Activated T-helper 1 cell treated with anti-CD3 and anti-CD28 coated beads, Interleukin-2, amount 50 U/mL, for 16 hours (primary cell): ENCODE results near the gene FPR2.
"Not testable (repeated sequence)": the region's sequence is repeated elsewhere in the genome, so short reads cannot be mapped to it uniquely, and the experiment has no call there.

Experiments used
- DNase-seq, 2 donors: peaks; one replicate each; pipeline ENCODE4 v3.0.0-alpha.2; 2020; ENCODE audit warnings: low read depth in 1 of 2, low spot score in 1 of 2

The FPR2 gene

GRCh38 chr19:51739466-51740213 is 21.3 kb upstream of the FPR2 start:
- DNase-seq, result no peak

DNA sequence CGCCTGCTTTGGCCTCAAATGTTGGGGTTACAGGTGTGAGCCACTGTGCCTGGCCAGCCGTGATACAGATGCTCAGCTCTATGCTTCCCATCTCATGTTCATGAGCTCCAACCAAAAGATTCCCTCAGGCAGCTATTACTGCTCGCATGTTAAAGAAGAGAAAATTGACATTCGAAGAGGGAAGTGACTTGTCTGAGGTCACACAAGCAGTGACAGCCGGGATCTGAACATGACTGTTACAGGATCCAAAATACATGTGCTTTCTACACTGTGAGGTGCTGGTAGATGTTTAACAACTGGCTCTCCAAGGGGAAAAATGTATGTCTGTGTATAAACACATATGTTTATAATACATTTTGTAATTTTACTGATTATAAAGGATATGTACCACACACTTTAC is 20.6 kb upstream of the FPR2 start:
- no peak for DNase-seq

DNA sequence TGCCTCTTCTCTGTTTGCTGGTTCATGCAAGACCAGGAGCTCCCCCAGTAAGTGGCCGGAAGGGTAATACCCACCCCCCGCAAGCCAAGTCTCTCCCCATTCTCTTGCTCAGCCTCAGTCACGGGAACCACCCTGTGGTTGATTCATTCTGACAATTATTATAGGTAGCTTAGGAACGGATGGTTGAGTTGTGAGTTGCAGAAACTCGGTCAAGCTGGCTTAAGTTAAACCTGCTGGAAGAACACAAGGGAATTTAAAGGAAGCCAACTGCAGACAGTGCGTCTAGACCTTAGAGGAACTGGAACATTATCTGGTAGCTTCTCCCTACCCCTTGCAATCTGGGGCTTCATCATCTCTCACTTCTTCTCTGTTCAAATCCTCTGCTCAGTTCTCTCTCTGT is 18.2 kb upstream of the FPR2 start:
- DNase-seq, result no peak

GRCh38 chr19:51743405-51743804 is 17.6 kb upstream of the FPR2 start:
- DNase-seq, result no peak

DNA sequence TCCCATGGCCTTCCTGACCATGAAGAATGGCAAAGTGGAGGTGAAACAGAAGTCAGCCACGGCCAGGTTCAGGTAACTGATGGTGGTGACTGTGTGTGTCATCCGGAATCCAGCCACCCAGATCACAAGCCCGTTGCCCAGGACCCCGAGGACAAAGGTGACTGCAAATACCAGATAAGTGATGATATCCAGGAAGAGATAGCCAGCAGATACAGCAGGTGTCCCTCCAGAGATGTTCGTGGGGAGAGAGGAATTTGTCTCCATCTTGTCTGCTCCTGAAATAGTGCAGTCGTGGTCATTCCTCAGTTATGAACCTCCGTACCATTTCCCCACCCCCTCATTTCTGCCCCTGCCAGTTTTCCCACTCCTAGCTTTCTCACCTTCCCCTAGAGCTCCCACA is 14.2 kb upstream of the FPR2 start:
- DNase-seq, result no peak

GRCh38 chr19:51749979-51750378 is 11.0 kb upstream of the FPR2 start:
- no peak for DNase-seq

- DNase-seq, result no peak
Observed at GRCh38 chr19:51750400-51751094, 10.4 kb upstream of the FPR2 start.

- DNase-seq, result no peak
Observed at GRCh38 chr19:51751655-51752054, 9.3 kb upstream of the FPR2 start, which contains the start of gene FPR1. FPR1 (minus strand) TSS chr19:51751878; CDS start chr19:51746994, 4,884 bp downstream.

DNA sequence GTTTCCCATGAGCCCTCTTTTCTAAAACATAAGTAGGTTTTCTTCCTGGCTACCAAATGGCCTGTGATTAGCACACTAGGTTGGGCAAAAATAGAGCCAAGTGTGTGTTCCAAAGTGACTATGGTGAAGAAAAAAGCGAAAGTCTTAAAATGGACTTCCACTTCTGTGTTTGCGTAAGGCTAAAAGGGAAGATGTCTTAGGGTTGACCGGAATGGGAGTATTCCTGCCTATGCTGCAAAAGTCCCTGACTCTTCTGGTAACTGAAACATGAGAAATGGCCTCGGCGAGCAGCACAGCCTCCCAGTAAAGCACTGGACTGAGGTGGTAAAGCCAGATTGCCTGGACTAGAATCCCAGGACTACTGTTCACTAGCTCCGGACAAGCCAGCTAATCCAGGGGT is 6.9 kb upstream of the FPR2 start:
- DNase-seq, result no peak

DNA sequence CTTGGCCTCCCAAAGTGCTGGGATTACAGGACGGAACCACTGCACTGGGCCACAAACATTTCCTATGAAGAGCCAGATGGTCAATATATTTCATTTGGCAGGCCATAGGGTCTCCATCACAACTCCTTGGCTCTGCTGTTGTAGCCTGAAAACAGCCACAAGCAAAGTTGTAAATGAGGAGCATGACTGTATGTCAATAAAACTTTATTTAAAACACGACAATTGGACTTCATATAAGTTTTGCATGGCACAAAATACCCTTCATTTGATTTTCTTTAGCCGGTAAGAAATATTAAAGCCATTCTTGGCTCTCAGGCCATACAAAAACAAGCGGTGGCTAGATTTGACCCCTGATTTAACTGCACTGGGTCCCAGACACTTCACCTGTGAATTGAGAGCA is 6.2 kb upstream of the FPR2 start:
- DNase-seq, result no peak

DNA sequence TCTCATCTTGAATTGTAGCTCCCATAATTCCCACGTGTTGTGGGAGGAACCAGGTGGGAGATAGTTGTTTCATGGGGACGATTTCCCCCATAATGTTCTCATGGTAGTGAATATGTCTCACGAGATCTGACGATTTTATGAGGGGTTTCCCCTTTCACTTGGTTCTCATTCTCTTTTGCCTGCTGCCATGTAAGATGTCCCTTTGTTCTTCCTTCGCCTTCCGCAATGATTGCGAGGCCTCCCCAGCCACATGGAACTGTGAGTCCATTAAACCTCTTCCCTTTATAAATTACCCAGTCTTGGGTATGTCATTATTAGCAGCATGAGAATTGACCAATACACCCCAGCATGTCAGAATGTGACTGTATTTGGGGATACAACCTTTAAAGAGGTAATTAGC is 5.4 kb upstream of the FPR2 start:
- no peak for DNase-seq

DNA sequence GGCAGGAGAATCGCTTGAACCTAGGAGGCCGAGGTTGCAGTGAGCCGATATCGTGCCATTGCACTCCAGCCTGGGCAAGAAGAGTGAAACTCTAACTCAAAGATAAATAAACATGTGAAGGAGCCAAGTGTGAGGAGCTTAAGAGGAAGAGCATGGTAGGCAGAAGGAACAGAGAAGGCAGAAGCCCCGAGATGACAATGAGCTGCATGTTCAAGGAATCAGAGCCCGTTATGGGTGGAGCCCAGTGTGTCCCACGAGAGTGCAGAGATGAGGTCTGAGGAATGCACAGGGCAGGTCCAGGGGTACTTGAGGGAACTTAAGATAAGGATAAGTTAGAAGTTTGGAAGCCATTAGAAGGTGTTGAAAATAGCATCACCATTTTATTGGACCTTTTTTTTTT is 716 bp downstream of the FPR2 start:
- no peak for DNase-seq

- no peak for DNase-seq
Observed at GRCh38 chr19:51765086-51765485, 4.1 kb downstream of the FPR2 start.

DNA sequence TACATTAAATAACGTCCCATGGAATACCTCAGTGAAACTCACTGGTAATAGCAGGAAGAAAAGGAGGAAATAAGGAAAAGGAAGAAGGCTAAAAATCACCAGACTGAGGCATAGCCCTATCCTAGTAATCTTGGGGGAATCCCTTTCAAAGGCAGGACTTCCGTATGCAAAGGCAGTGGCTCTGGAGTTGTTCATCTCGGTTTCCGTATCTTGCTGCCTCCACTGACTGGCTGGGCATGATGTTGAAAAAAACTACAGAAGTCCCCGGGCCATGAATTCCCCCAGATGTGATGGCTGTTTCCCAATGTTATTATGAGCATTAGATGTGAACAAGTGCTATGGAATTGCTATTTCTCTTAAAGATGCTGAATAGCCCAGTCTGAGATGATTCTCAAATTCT is 5.5 kb downstream of the FPR2 start:
- no peak for DNase-seq

DNA sequence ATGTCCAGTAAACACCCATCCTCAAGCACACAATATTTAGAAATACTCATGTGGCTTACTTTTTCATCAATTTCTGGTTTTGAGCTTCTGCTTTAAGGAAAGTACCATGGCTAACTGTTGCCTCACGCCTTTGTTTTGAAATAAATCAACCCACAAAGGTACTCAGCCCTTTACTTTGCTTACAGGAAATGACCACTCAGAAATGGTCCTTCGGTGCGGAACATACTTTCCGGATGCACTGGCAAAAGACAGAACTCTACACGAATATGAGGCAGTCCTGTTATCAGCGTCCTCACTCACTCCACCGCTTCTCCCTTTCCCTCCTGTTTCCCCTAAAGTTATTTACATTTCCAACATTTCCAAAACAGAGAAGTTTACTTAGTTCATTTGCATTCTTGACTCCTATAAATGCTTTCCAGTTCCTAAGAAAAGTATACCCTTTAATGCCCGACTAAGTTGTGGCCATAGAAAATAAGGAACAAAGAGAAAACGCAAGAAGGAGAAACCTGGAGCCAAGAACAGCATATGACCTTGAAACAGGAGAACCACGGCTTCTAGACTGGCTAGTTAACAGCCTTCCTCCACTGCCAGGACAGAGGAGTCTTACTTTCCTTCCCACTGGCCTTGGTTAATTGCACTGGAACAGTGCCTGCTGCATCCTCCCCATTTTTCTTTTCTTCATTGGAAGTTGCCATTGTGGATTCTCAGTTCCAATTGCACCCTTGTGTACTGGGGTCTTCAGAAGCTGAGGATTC is 10.6 kb downstream of the FPR2 start:
- no peak for DNase-seq

DNA sequence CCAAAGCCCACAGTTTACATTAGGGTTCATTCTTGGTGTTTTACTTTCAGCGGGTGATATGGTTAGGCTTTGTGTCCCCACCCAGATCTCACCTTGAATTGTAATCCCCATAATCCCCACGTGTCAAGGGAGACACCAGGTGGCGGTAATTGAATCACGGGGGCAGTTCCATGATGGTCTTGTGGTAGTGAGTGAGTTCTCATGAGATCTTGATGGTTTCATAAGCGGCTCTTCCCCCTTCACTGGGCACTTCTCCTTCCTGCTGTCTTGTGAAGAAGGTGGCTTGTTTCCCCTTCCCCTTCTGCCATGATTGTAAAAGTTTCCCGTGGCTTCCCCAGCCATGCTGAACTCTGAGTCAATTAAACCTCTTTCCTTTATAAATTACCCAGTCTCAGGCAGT is 12.0 kb downstream of the FPR2 start:
- no peak for DNase-seq

DNA sequence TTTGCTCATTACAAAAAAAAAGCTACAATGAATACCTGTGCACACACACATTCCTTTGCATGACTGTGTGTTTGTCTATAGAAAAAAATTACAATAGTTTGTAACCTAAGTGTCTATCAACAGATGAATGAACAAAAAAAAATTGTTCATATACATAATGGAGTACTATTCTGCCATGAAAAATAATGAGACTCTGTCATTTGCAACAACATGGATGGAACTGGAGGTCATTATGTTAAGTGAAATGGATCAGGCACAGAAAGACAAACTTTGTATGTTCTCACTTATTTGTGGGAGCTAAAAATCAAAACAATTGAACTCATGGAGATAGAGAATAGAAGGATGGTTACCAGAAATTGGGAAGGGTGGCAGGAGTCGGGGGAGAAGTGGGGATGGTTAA is 15.6 kb downstream of the FPR2 start:
- DNase-seq, result not testable (repeated sequence)

DNA sequence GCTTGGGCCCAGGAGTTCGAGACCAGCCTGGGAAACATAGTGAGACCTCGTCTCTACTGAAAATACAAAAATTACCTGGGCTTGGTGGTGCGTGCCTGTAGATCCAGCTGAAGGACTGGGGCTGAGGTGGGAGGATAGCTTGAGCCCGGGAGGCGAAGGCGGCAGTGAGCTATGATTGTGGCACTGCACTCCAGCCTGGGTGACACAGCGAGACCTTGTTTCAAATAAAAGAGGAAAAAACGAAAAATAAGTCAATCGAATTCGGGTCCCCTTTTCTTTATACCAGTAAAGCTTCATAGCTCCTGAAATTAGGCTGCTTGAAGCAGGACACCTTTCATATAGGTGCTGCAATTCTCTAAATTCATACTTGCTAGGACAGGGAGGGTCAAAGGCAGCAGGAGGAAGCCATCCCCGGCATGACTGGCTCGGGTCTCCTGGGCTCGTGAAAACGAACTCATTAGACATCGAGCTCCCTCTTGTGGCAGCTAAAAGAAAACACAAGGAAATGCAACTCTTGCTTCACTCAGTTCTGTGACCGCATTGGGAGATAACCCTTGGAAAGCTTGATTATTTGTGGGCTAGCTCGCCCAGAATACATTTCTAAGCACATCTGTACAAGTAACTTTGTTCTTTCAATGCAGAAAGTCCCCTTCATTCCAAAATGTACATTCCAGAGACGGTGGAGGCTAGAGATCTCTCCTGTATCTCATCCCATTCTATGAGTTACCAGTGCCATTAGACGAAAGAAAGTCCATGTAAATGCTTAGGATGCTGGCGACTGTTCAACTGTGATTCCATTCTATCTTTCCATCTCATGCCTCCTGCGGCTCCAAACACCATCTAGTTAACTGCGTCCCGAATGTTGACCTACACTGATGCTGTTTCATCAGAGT is 16.8 kb downstream of the FPR2 start:
- DNase-seq, result peak in 1 of 2 donors; percentile 3

GRCh38 chr19:51779181-51779580 is 18.2 kb downstream of the FPR2 start:
- DNase-seq, result no peak

GRCh38 chr19:51779703-51780102 is 18.7 kb downstream of the FPR2 start:
- DNase-seq, result no peak

DNA sequence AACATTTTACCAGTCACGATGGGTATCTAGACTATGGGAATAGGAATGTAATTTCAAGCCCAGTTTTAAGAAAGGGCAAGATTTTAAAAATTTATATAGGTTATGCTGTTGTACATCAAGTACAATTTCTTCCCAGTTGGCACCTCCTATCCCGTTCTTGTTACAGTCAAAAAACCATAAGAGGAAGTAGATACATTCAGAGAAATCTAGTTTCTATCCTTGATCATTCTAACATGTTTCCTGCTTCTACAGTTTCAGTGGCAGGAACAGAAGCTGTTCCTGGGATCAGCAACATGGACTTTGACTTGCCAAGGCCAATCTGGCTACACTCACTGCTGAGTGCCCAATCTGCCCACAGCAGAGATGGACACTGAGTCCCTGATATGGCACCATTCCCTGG is 19.3 kb downstream of the FPR2 start:
- DNase-seq, result no peak
